Activated CD4-positive, alpha-beta T cell treated with anti-CD3 and anti-CD28 coated beads, Interleukin-2, amount 50 U/mL, for 4 hours (primary cell): Measurements from ENCODE around the gene XYLT1.

Experiments used
- DNase-seq, 2 experiments: peaks; one replicate each; pipeline ENCODE4 v3.0.0-alpha.2; 2020

The XYLT1 gene

DNA sequence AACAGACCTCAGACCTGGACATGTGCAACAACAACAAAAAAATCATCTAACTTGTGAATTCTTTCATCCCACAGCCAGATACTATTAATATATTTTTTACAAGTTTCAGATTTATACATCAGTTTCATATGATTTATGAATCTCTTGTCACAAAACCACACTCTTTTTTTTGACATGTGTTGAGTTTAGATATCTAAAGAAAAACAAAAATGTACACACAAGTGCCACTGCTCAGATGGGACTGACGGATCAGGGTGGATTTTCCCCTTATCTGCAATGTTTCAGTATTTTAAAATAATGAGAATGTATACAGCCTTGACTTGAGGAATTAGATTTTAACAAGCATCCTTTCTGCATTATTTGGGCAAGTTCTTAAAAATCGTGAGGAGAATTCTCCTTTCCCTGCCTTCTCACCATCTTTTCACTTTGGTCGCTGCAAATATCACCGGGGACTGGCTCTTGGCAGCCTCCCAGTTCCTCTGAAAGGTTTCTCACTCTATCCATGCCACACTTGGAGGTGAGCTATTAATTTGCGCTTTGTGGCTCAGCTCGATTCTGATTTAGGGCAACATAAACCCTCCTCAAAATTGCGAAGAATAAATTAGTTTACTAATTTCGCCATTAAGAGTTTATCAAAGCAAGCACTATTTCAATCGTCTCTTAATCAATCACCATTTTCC lies 225.7 kb downstream of the XYLT1 start:
- no peak for DNase-seq

GRCh38 chr16:17241264-17241835 lies 229.4 kb downstream of the XYLT1 start:
- DNase-seq: no peak

DNA sequence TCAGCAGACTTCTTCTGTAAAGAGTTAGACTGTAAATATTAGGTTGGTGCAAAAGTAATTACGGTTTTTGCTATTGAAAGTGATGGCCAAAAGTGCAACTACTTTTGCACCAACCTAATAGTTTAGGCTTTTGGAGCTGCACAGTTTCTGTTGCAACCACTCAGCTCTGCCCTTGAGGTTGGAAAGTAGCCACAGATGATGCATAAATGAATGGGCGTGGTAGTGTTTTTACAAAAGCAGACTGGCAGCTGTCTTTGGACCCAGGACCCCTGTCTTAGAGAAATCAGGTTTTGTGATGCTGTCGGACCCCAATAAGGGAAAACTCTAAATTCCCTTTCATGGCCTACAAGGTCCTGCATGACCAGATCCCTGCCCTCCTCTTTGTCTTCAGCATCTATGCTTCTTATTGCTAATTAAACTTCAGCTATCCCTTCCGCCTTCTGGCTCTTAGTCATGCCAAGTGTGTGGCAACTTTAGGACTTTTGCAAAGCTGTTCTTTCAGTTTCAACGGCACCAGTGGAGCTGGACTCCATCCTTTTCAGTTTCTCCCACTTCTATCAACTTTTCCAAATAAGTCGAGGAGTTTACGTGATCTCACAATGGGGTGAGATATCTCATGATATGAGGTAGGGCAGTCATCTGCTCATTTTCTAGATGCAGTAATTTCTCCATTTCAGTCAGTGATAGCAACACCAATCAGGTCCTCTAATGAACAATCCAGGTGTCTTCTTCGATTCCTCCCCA lies 232.3 kb downstream of the XYLT1 start:
- DNase-seq: no peak

DNA sequence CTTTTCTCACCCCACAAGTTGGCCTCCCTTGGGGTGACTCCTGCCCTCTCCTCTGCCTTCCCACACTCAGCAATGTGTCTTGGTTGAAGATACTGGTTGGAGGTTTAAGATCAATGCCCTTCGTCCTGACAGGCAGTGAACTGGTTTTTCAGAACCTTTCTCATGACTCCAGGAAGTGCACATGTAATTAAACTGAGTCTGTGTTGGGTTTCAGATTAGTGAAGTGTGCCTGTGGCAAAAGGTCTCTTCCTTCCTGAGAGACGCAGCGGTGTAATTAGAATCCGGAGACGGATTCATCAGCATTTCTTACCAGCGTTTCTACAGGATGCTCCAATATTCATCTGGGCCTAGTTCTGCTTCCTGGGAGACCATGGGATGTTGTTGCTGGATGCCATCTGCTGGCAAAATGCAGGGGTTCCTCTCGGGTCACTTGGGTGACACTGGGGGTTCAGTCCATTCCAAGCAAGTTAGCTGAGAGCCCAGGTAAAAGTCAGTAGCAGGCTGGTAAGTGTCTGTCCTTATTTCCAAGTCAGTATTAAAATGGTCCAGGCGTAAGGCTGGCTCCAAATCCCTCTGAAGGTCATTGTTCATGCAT lies 233.3 kb downstream of the XYLT1 start:
- DNase-seq: no peak

- DNase-seq: no peak
Observed at GRCh38 chr16:17235147-17235815, 235.5 kb downstream of the XYLT1 start.

DNA sequence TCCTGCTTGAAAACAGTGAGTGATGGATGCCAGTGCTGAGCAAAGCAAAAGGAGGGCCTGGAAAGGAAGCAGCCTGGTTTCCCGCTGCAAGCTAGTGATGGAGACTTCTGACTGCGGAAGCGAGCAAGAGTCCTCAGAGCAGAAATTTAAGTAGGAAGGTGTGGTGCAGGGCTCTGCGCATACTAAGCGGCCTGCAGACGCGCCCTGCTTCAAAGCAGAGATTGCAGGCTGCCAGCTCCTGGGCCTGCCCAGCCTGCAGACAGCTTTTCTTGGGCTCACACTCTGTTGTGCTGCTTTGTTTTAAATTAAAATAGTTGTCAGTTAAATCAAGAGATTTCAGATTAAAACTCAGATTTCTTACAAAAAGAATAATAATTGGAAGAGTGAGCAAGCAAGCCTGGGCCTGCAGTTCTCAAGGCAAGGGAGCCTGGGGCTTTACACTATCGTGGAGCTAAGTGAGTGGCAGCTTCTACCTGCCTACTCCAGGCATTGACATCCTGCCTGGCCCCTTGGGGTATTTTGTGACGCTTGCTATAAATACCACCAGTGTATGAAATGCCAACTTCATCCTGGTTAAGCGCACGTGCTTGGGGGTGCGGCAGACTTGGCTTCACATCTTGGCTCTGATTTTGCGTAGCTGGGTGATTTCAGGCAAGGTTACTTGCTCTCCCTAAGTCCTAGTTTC lies 237.3 kb downstream of the XYLT1 start:
- no peak for DNase-seq

DNA sequence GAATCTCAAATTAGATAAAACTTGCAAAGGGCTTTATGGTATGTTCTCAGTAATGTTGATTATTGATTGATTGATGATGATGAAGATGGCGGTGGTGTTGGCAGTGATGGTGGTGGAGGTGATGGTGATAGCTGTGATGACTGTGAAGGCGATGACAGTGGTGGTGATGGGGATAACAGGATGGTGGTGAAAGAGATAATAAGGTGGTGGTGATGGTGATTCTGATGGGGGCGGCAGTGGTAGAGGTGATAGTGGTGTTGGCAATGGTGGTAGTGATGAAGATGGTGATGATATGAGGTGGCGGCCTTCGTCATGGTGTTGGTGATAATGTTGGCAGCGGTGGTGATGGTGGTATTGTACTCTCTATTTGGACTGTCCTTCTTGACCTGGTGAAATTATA lies 238.3 kb downstream of the XYLT1 start:
- no peak for DNase-seq

DNA sequence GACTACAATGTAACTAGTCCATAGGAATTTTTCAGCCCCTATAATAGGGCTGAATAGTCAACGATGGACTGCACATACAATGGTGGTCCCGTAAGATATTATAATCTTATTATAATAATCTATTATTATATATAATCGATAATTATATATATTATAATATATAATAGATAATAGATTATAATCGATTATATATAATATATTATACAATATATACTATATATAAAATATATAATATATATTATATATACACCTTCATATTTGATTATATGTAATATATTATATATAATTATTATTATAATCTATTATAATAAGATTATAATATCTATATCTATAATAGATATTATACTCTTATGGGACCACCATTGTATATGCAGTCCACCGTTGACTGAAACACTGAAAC lies 238.8 kb downstream of the XYLT1 start:
- DNase-seq: no peak

DNA sequence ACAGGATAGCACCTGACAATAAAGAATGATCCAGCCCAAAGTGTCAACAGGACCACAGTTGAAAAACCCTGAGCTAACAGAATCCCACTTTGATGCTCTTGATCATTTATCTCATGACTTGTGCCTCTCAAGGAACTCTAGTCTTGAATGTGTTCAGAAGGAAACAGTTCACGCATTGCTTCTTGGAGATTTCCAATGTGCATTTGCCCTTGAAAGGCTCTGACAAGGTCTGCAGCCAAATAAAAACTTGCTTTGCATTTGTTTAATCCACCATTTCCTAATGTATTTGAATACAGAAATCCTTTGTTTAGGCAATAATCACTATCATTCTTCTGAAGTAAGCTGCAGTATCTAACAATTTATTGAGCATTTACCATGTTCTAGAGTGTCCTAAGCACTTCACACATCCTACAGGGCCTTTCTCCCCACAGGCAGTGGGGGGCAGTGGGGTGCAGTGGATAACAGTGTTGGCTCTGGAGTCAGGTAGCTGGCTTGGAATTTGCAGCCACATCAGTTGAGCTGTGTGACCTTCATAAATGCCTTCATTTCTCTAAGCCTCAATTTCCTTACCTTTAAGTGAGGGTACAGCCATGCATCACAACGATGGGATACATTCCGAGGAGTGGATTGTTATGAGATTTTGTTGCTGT lies 239.7 kb downstream of the XYLT1 start:
- DNase-seq: no peak

GRCh38 chr16:17229766-17230165 lies 241.0 kb downstream of the XYLT1 start:
- DNase-seq: no peak

DNA sequence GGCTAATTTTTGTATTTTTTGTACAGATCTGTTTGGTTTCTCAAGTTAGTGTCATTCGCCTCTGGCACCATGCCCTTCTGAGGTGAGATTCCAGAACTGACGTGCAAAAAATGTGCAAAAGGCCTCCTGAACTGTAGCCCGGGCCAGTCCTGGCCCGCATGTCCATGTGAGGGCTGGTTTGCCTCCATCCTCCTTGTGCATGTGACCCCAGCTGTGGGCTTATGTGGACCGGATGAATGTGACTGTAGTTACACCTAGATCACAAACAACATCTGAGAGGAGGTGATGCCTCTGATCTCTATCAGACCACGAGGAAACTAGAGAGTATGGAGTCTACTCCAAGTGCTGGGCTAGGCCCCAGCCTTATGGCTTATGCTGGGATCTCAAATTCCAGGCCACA lies 241.6 kb downstream of the XYLT1 start:
- DNase-seq: no peak

GRCh38 chr16:17228708-17229055 lies 242.1 kb downstream of the XYLT1 start:
- DNase-seq: no peak

- DNase-seq: no peak
Observed at GRCh38 chr16:17228048-17228707, 242.6 kb downstream of the XYLT1 start.

GRCh38 chr16:17227278-17227677 lies 243.5 kb downstream of the XYLT1 start:
- no peak for DNase-seq

DNA sequence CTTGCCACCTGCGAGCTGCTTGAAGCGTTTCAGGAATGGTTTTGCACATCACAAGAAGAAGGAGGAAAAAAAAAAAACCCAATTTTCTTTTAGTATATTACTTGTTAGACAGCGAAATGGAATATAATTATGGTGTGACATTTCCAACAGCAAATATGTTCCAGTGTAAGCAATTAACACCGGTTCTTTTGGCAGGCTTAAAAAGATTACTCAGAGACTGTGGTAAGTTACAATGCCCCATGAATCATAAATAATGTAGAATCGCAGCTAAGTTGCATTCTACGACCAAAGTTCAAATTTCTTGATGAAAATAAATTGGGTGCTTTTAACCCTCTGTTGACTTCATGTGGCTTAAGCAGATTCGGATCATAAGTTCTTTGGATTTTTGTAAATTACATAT lies 245.2 kb downstream of the XYLT1 start:
- no peak for DNase-seq

DNA sequence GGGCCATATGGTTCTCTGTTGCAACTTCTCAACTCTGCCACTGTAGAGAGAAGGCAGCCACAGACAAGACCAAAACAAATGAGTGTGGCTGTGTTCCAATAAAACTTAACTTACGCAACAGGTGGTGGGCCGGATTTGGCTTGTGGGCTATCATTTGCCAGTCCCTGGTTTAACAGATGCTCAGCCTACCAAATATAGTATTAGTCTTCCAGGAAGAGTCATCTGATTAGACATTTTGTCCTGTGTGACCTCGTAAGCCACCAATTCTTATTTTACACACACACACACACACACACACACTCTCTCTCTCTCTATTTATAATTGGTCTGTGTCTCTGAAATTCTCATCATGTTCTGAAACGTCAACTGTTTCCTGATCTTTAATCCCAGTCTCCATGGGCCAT lies 245.9 kb downstream of the XYLT1 start:
- no peak for DNase-seq

GRCh38 chr16:17224350-17224749 lies 246.4 kb downstream of the XYLT1 start:
- no peak for DNase-seq

DNA sequence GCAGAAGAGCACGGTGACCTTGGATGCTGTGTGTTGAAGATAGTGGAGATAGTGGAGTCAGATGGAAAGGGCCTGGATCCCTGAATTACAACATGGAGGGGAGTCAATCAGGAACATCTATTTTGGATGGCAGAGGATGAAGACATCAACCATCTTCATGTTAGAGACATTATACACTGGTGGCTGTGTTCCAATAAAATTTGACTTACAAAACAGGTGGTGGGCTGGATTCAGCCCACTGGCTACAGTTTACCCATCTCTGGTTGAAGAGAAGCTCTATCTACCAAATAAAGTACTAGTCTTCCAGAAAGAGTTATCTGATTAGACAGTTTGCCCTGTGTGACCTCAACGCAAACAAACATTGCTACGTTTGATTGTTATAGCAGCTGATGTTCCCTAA lies 247.2 kb downstream of the XYLT1 start:
- no peak for DNase-seq

DNA sequence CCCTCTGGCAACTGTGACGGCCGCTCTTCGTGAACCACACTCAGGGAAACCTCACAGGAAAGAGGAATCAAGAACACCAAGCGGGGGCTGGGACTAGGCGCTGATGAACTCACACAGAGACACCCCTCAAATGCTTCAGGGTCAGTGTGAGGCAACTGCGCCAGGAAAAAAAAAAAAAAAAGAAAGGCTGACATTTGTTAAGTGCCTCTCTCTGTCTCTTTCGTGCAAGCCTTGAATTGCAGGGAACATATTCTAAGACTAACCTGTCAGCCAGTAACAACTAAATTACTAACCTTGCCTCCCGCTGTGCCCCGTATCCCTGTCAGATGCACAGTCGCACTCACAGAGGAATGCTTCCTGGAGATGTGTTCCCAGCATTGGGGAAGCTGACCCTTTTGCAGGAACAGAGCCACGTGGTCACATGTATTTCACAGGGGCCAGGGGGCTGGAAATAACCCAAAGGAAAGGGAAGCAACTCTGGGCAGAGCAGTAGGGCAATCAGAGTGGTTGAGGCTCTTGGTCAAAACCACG lies 247.8 kb downstream of the XYLT1 start:
- DNase-seq: no peak

- no peak for DNase-seq
Observed at GRCh38 chr16:17219991-17220390, 250.8 kb downstream of the XYLT1 start.

DNA sequence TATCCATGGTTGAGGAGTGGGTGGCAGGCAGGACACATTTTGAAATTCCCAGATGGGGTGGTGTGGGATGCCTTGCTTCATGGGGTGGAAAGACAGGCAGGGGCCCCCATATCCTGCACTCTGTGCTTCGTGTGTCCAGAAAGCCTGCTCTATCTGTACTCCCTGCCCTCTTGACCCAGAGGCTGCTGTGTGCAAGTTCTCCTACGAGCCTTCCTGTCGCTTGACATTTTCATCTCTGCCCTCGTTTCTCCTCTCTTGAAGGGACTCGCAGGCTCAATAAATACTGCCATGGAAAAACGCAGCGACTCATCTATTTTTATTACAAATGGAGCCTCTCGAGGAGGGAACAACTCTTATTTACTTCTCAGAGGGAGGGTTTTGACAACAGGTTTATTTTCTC lies 254.8 kb downstream of the XYLT1 start:
- no peak for DNase-seq

DNA sequence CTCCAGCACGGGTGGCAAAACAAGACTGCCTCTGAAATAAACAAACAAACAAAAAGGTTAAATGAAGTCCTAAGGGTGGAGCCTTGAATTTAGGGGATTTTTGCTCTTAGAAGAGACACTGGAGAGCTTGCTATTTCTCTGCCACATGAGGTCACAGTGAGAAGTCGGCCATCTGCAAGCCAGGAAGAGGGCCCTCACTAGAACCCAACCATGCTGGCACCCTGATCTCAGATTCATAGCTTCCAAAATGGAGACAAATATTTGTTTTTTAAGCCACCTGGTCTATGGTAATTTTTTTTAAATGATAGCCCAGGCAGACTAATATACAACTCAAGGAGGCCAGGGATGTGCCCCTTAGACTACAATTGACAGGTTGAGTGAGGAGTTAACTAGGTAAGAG lies 255.5 kb downstream of the XYLT1 start:
- DNase-seq: no peak
